Adrenal gland (tissue), 12 donors: ENCODE measurements around the gene ZCWPW1. TPM values are rescaled to one million over a fixed set of nuclear protein-coding genes. Genes with fewer than 3 reads are reported as not detected.

Experiments
- DNase-seq, 7 donors: peaks; one replicate each; pipeline ENCODE4 v3.0.0-alpha.2; 2019 to 2020
- H3K27ac ChIP-seq, 5 donors: fragments of 200-600 bp; sonication (generic) in 4 of 5; 1 replicate in 3 of 5; 2 replicates in 2 of 5; pipeline versions ENCODE4 v1.5.1 to v1.8.0; 2016 to 2020; ENCODE audit warnings: mild to moderate bottlenecking in 1 of 5
- H3K27me3 ChIP-seq: fragments of 200-600 bp; 2 replicates; pipeline ENCODE4 v1.8.0; 2021
- H3K36me3 ChIP-seq, 2 donors: fragments of 200-600 bp; replicated peaks in 1 of 2; 1 replicate in 1 of 2; 2 replicates in 1 of 2; pipeline versions ENCODE4 v1.5.1 to v1.8.0; 2018 to 2022
- H3K4me1 ChIP-seq, 2 donors: fragments of 200-600 bp; replicated peaks in 1 of 2; 1 replicate in 1 of 2; 2 replicates in 1 of 2; pipeline versions ENCODE4 v1.5.1 to v1.8.0; 2018 to 2021
- H3K4me3 ChIP-seq, 4 donors: fragments of 200-600 bp; sonication (generic) in 3 of 4; one replicate each; pipeline ENCODE4 v1.5.1; 2016 to 2018
- H3K9me3 ChIP-seq, 3 donors: fragments of 200-600 bp; sonication (generic) in 1 of 3; replicated peaks in 1 of 3; 1 replicate in 2 of 3; 2 replicates in 1 of 3; pipeline versions ENCODE4 v1.5.1 to v1.8.0; 2016 to 2021
- POLR2A ChIP-seq, 2 donors: fragments of 450-650 bp; IDR thresholded peaks; one replicate each; pipeline ENCODE4 v1.6.1; 2017; ENCODE audit warnings: antibody characterized with exemption in 2 of 2, mild to moderate bottlenecking in 2 of 2, moderate library complexity in 1 of 2
- WGBS, 4 donors: extraction: QIAGEN DNeasy Blood & Tissue Kit in 2 of 4; methylation state at CpG; one replicate each; pipeline versions ENCODE4 v1.1.5 to v1.1.7; 2013 to 2017; 5-methylcytosine and 5-hydroxymethylcytosine counted together
- intact Hi-C, 2 donors: fragments of 100-400 bp; cut with DNase I; formaldehyde crosslinking; loops; one replicate each; pipeline versions ENCODE4 v1.14.1 to v1.15.0; 2022 to 2023
- polyA plus RNA-seq, 3 donors: library from polyadenylated mRNA; stranded (reverse); fragments of 200-250 nt in 2 of 3; fragments of 350-450 nt in 1 of 3; fragmentation: Illumina TruSeq in 1 of 3; extraction: RNeasy Lipid Tissue Mini Kit (QIAGEN cat#74804) in 1 of 3; gene quantifications; one replicate each; pipeline ENCODE4 v1.2.3, GENCODE V29; 2013 to 2014
- total RNA-seq, 9 donors: library from RNA; depleted of rRNA in 4 of 9; stranded (reverse); fragments of >200 nt in 4 of 9; fragments of 120-200 nt in 1 of 9; fragmentation: NEBNext Ultra II Directional in 1 of 9; extraction: Animal tissue kit (Norgen Biotek cat#: 25700) in 1 of 9; gene quantifications; one replicate each; pipeline versions ENCODE4 v1.1.0 to v1.2.4, GENCODE V29; 2013 to 2023
- TF ChIP-seq, protein P1 (sequence below), 6 experiments: fragments of 450-650 bp in 4 of 6; fragments of 200-600 bp in 2 of 6; sonication (generic) in 1 of 6; IDR thresholded peaks; 1 replicate in 5 of 6; 2 replicates in 1 of 6; pipeline versions ENCODE4 v1.5.1 to v1.8.0; 2016 to 2021; ENCODE audit warnings: antibody characterized with exemption in 6 of 6, mild to moderate bottlenecking in 2 of 6, moderate library complexity in 1 of 6
- donor health status: healthy with polysubstance abuse.
- donor health status: Bipolar disorder and iron deficiency.
- donor health status: DM: yes; HTN: yes; CAD: no.
- donor health status: DM: no; HTN: no; CAD: no.
- donor health status: DM: no; HTN: no; CAD: no.
- donor health status: DM: yes; HTN: yes; CAD: no.

Gene ZCWPW1
- total and polyA plus RNA-seq, 12 donors: 1.0 to 20.2 (median 4.7) TPM

DNA sequence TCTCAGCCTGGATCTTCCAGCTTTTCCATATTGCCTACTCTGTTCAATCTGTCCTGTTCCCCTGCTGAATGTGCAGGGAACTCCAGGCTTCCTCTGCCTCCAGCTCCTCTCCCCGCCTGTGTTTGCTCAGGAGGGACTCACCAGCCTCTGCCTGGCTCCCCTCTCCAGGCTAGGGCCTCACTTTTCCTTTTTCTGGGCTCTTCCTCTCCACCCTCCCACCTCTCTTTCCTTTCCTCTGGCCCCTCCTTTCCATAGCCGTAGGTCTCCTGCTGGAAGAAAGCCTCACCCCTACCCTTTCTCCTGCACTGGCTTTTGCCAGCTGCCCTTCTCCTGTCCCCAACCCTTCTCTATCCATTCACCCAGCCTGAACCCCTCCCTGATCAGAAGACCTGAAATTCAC, 30.3 kb downstream of the ZCWPW1 start:
- no peak overlapping the region for H3K4me3 ChIP-seq
- no peaks in the 10 kb centered on the region for H3K9me3 ChIP-seq
- 53 to 70% (median 61%) methylated on average over 2 of the region's 2 CpGs for WGBS, 4 donors
- intact Hi-C loops: no loop called here
- DNase-seq: no peak
- H3K4me1 ChIP-seq: peaks cover 12 to 22% of the 10 kb centered on the region in 2 donors
- no peaks in the 10 kb centered on the region for H3K27me3 ChIP-seq
- H3K27ac ChIP-seq: no peak overlapping the region
- TF ChIP-seq, protein P1, sequence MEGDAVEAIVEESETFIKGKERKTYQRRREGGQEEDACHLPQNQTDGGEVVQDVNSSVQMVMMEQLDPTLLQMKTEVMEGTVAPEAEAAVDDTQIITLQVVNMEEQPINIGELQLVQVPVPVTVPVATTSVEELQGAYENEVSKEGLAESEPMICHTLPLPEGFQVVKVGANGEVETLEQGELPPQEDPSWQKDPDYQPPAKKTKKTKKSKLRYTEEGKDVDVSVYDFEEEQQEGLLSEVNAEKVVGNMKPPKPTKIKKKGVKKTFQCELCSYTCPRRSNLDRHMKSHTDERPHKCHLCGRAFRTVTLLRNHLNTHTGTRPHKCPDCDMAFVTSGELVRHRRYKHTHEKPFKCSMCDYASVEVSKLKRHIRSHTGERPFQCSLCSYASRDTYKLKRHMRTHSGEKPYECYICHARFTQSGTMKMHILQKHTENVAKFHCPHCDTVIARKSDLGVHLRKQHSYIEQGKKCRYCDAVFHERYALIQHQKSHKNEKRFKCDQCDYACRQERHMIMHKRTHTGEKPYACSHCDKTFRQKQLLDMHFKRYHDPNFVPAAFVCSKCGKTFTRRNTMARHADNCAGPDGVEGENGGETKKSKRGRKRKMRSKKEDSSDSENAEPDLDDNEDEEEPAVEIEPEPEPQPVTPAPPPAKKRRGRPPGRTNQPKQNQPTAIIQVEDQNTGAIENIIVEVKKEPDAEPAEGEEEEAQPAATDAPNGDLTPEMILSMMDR (IDR thresholded peaks at IDR 0.05): no peak
- no peak for TF ChIP-seq POLR2A (IDR thresholded peaks at IDR 0.05)
- no peaks in the 10 kb centered on the region for H3K36me3 ChIP-seq

- Histone ChIP-seq H3K9me3 (no peaks in the 10 kb centered on the region), H3K27me3 (no peaks in the 10 kb centered on the region), H3K27ac (no peak overlapping the region), H3K4me3 (no peak overlapping the region), H3K36me3 (no peaks in the 10 kb centered on the region), H3K4me1 (peaks cover 12 to 22% of the 10 kb centered on the region in 2 donors)
- DNase-seq: no peak
- intact Hi-C loops: no loop called here
- 72 to 77% (median 73%) methylated on average over 10 to 13 of the region's 13 CpGs for WGBS, 4 donors
- TF ChIP-seq, protein P1 (IDR thresholded peaks at IDR 0.05): no peak
- no peak for TF ChIP-seq POLR2A (IDR thresholded peaks at IDR 0.05)
These were observed 31.0 kb downstream of the ZCWPW1 start for GRCh38 chr7:100397315-100398081.

- intact Hi-C loops: no loop called here
- no peaks in the 10 kb centered on the region for H3K27me3 ChIP-seq
- no peak overlapping the region for H3K27ac ChIP-seq
- H3K4me3 ChIP-seq: no peak overlapping the region
- no peak for TF ChIP-seq POLR2A (IDR thresholded peaks at IDR 0.05)
- TF ChIP-seq, protein P1 (IDR thresholded peaks at IDR 0.05): no peak
- no peaks in the 10 kb centered on the region for H3K9me3 ChIP-seq
- 64 to 73% (median 69%) methylated on average over 9 of the region's 9 CpGs for WGBS, 4 donors
- no peaks in the 10 kb centered on the region for H3K36me3 ChIP-seq
- DNase-seq: no peak
- H3K4me1 ChIP-seq: peaks cover 12 to 22% of the 10 kb centered on the region in 2 donors
These were observed 32.0 kb downstream of the ZCWPW1 start for GRCh38 chr7:100396421-100396982.

GRCh38 chr7:100394077-100394476, 34.4 kb downstream of the ZCWPW1 start:
- intact Hi-C loops: no loop called here
- Histone ChIP-seq H3K36me3 (no peaks in the 10 kb centered on the region), H3K4me3 (no peak overlapping the region), H3K9me3 (no peaks in the 10 kb centered on the region), H3K27ac (no peak overlapping the region), H3K27me3 (no peaks in the 10 kb centered on the region), H3K4me1 (peaks cover 0 to 13% of the 10 kb centered on the region in 2 donors)
- DNase-seq: no peak
- WGBS, 4 donors: 70 to 76% (median 73%) methylated on average over 2 of the region's 2 CpGs
- TF ChIP-seq POLR2A (IDR thresholded peaks at IDR 0.05): no peak
- TF ChIP-seq, protein P1 (IDR thresholded peaks at IDR 0.05): no peak
